DOHH2 (cell line): Measurements from ENCODE around the gene USP32.

Experiments
- EZH2phosphoT487 ChIP-seq: fragments of 200-600 bp; sonication (generic); IDR thresholded peaks from 2 replicates; pipeline ENCODE4 v1.6.1; 2017; ENCODE audit warnings: borderline replicate concordance, mild to moderate bottlenecking, antibody characterized with exemption, low read length, moderate library complexity, mixed read lengths
- TF ChIP-seq, protein P1 (sequence below): fragments of 200-600 bp; sonication (generic); IDR thresholded peaks from one replicate; pipeline ENCODE4 v1.5.1; 2014; ENCODE audit warnings: antibody characterized with exemption, mild to moderate bottlenecking, low read depth, low read length; ENCODE audit not compliant: poor library complexity, severe bottlenecking

DNA sequence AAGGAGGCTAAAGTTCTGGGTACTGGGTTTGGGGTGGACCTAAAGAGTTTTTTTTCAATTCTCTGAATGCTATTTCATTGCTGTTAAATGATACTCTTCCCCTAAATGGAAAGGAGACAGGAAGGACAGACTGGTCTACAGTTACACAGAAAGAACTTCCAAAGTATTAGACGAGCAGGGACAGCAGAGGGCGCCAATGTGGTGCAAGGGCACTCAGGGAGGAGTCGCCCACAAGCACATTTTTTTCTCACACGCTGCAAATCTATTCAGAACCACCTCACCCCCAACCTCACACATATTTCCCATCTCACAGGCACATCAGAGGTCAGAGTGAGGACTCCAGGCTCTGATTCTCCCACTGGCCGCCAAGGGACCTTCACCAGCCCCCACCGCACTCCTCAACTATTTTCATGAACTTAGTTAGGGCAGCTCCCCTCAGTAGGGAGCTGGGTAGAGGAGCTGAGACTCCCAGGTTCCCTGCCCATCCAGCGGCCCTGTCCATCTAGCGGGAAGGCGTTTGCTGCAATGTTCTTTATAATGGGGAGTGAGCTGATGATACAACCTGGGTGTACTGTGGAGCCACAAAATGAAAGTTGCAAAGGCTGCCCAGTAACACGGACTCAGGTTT is 248.9 kb downstream of the USP32 start:
- TF ChIP-seq, protein P1, sequence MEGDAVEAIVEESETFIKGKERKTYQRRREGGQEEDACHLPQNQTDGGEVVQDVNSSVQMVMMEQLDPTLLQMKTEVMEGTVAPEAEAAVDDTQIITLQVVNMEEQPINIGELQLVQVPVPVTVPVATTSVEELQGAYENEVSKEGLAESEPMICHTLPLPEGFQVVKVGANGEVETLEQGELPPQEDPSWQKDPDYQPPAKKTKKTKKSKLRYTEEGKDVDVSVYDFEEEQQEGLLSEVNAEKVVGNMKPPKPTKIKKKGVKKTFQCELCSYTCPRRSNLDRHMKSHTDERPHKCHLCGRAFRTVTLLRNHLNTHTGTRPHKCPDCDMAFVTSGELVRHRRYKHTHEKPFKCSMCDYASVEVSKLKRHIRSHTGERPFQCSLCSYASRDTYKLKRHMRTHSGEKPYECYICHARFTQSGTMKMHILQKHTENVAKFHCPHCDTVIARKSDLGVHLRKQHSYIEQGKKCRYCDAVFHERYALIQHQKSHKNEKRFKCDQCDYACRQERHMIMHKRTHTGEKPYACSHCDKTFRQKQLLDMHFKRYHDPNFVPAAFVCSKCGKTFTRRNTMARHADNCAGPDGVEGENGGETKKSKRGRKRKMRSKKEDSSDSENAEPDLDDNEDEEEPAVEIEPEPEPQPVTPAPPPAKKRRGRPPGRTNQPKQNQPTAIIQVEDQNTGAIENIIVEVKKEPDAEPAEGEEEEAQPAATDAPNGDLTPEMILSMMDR, result peak; percentile 89
- TF ChIP-seq EZH2phosphoT487, result no peak
